Keratinocyte (primary cell): ENCODE results near the gene NLK. TPM values are rescaled to one million over a fixed set of nuclear protein-coding genes. Genes with fewer than 3 reads are reported as not detected.

ENCODE experiments used
- DNase-seq: peaks from one replicate; pipeline ENCODE4 v3.0.0-alpha.2; 2011; ENCODE audit warnings: low read depth, missing footprints, low spot score
- FAIRE-seq: peaks from 2 replicates; lab custom pipeline; 2011; peaks lifted over from hg19 to GRCh38; lab: Jason Lieb, UNC
- H2AFZ ChIP-seq: 2 replicates; pipeline ENCODE4 v1.6.0; 2012; ENCODE audit warnings: low read length, control low read depth, inconsistent platforms; ENCODE audit not compliant: control insufficient read depth
- H3K27ac ChIP-seq: 2 replicates; pipeline ENCODE4 v1.5.1; 2011; ENCODE audit warnings: low read length; ENCODE audit not compliant: control insufficient read depth, insufficient read depth
- H3K27me3 ChIP-seq: 3 replicates; pipeline ENCODE4 v1.6.0; 2011; ENCODE audit warnings: low read length; ENCODE audit not compliant: control insufficient read depth, insufficient read depth; ENCODE audit errors: extremely low read depth
- H3K36me3 ChIP-seq, 2 experiments: 2 replicates in 1 of 2; 3 replicates in 1 of 2; pipeline ENCODE4 v1.5.1; 2011; ENCODE audit warnings: low read length in 2 of 2, mild to moderate bottlenecking in 1 of 2; ENCODE audit not compliant: control insufficient read depth in 2 of 2, insufficient read depth in 2 of 2; ENCODE audit errors: extremely low read depth in 1 of 2
- H3K4me1 ChIP-seq: 3 replicates; pipeline ENCODE4 v1.5.1; 2011; ENCODE audit warnings: low read length; ENCODE audit not compliant: control insufficient read depth, insufficient read depth; ENCODE audit errors: extremely low read depth
- H3K4me2 ChIP-seq: 3 replicates; pipeline ENCODE4 v1.6.0; 2011; ENCODE audit warnings: low read depth, low read length; ENCODE audit not compliant: control insufficient read depth, insufficient read depth; ENCODE audit errors: extremely low read depth
- H3K4me3 ChIP-seq, 3 experiments: fragments of 200-600 bp in 1 of 3; sonication (generic) in 1 of 3; 2 replicates in 2 of 3; 3 replicates in 1 of 3; pipeline ENCODE4 v1.5.1; 2011 to 2016; ENCODE audit warnings: low read length in 3 of 3, mild to moderate bottlenecking in 3 of 3, control low read depth in 2 of 3, inconsistent platforms in 1 of 3, low read depth in 1 of 3, mixed read lengths in 1 of 3, mixed run types in 1 of 3, moderate library complexity in 1 of 3; ENCODE audit not compliant: control insufficient read depth in 2 of 3, insufficient read depth in 2 of 3; ENCODE audit errors: extremely low read depth in 1 of 3
- H3K79me2 ChIP-seq: 2 replicates; pipeline ENCODE4 v1.6.0; 2012; ENCODE audit warnings: low read length; ENCODE audit not compliant: control insufficient read depth, insufficient read depth
- H3K9ac ChIP-seq: 3 replicates; pipeline ENCODE4 v1.6.0; 2011; ENCODE audit warnings: low read length; ENCODE audit not compliant: control insufficient read depth, insufficient read depth; ENCODE audit errors: extremely low read depth
- H3K9me1 ChIP-seq: 3 replicates; pipeline ENCODE4 v1.6.0; 2011; ENCODE audit warnings: low read length; ENCODE audit not compliant: control insufficient read depth, insufficient read depth; ENCODE audit errors: extremely low read depth
- H3K9me3 ChIP-seq: 2 replicates; pipeline ENCODE4 v1.5.1; 2012; ENCODE audit warnings: low read depth, low read length; ENCODE audit not compliant: control insufficient read depth
- H4K20me1 ChIP-seq: 3 replicates; pipeline ENCODE4 v1.6.0; 2011; ENCODE audit warnings: low read length; ENCODE audit not compliant: control insufficient read depth, insufficient read depth; ENCODE audit errors: extremely low read depth
- CTCF ChIP-seq, 3 experiments: IDR thresholded peaks in 1 of 3; conservative IDR thresholded peaks in 1 of 3; optimal IDR thresholded peaks in 1 of 3; 2 replicates in 2 of 3; 3 replicates in 1 of 3; pipeline versions ENCODE3 to v1.5.1; 2011; ENCODE audit warnings: low read length in 3 of 3, mild to moderate bottlenecking in 3 of 3, moderate library complexity in 2 of 3, control low read depth in 1 of 3, inconsistent platforms in 1 of 3; ENCODE audit not compliant: insufficient read depth in 2 of 3; ENCODE audit errors: extremely low read depth in 1 of 3
- EZH2 ChIP-seq: IDR thresholded peaks from one replicate; pipeline ENCODE4 v1.6.1; 2012; ENCODE audit warnings: inconsistent platforms, mild to moderate bottlenecking, low read length, moderate library complexity
- dilution Hi-C: fragments of 300-500 bp; cut with MboI; formaldehyde crosslinking; loops from one replicate; pipeline ENCODE4 v1.7.0; 2020; ENCODE audit warnings: low sequenced_read_pairs; ENCODE audit not compliant: extremely low pct_ligation_motif_present
- polyA plus RNA-seq, 5 experiments: library from polyadenylated mRNA; depleted of rRNA in 3 of 5; stranded (reverse) in 3 of 5; stranded (forward) in 1 of 5; unstranded in 1 of 5; fragments of >200 nt; gene quantifications; 1 replicate in 1 of 5; 2 replicates in 3 of 5; 3 replicates in 1 of 5; pipeline versions ENCODE4 v1.2.1 to v1.2.3, GENCODE V29; 2011 to 2012; ENCODE audit warnings: missing spikeins in 2 of 5, low read depth in 1 of 5, low replicate concordance in 1 of 5

NLK gene
- polyA plus RNA-seq, 1 donor (not counting 4 experiments of a cell fraction or from before 2014, with no cell fraction given) = 20.9 TPM

GRCh38 chr17:27997044-27997401, 45.5 kb upstream of the NLK start:
- H3K9me1 ChIP-seq = no peaks in the 10 kb centered on the region
- peaks cover 5% of the 10 kb centered on the region for H3K27me3 ChIP-seq
- peaks cover 9% of the 10 kb centered on the region for H3K4me1 ChIP-seq
- dilution Hi-C loops = no loop called here
- H3K4me3 ChIP-seq = no peak overlapping the region
- no peak overlapping the region for H3K27ac ChIP-seq
- DNase-seq (no peak), FAIRE-seq (no peak)
- H3K36me3 ChIP-seq = no peaks in the 10 kb centered on the region
- no peaks in the 10 kb centered on the region for H3K79me2 ChIP-seq
- H2AFZ ChIP-seq = no peak overlapping the region
- no peaks in the 10 kb centered on the region for H3K9me3 ChIP-seq
- no peak overlapping the region for H3K4me2 ChIP-seq
- H4K20me1 ChIP-seq = no peaks in the 10 kb centered on the region
- H3K9ac ChIP-seq = no peak overlapping the region
- TF ChIP-seq CTCF (optimal IDR thresholded peaks at IDR 0.05 in 1 of 3, IDR thresholded peaks at IDR 0.05 in 1 of 3, conservative IDR thresholded peaks at IDR 0.05 in 1 of 3; ENCODE audit: extremely low read depth in 1 of 3, insufficient read depth in 2 of 3, low read length in 3 of 3) (no peak), EZH2 (no peak)

- Histone ChIP-seq H3K36me3 (no peaks in the 10 kb centered on the region), H3K27ac (no peak overlapping the region), H3K4me2 (no peak overlapping the region), H4K20me1 (no peaks in the 10 kb centered on the region), H3K9ac (no peak overlapping the region), H3K4me1 (peaks cover 9% of the 10 kb centered on the region), H3K9me3 (no peaks in the 10 kb centered on the region), H3K27me3 (peaks cover 5% of the 10 kb centered on the region), H3K9me1 (no peaks in the 10 kb centered on the region), H3K4me3 (no peak overlapping the region), H3K79me2 (no peaks in the 10 kb centered on the region), H2AFZ (no peak overlapping the region)
- TF ChIP-seq CTCF (optimal IDR thresholded peaks at IDR 0.05 in 1 of 3, IDR thresholded peaks at IDR 0.05 in 1 of 3, conservative IDR thresholded peaks at IDR 0.05 in 1 of 3; ENCODE audit: extremely low read depth in 1 of 3, insufficient read depth in 2 of 3, low read length in 3 of 3) (no peak), EZH2 (no peak)
- dilution Hi-C loops = no loop called here
- FAIRE-seq = no peak
- DNase-seq = no peak
These were observed 45.0 kb upstream of the NLK start for GRCh38 chr17:27997522-27997921.
